SK-N-SH treated with all-trans-retinoic acid at 6 μM for 48 hours (cell line): ENCODE data around the gene EIF5.

ENCODE experiments used
- CSDC2 ChIP-seq: fragments of 250-450 bp; sonication (Bioruptor Pico); IDR thresholded peaks from 2 replicates; pipeline ENCODE4 v1.5.0; 2020; ENCODE audit warnings: mild to moderate bottlenecking, moderate library complexity
- ESRRG ChIP-seq: fragments of 250-450 bp; sonication (Bioruptor Pico); IDR thresholded peaks from 2 replicates; pipeline ENCODE4 v1.6.1; 2021; ENCODE audit warnings: mild to moderate bottlenecking
- GLIS3 ChIP-seq: fragments of 250-450 bp; sonication (Bioruptor Pico); IDR thresholded peaks from 2 replicates; pipeline ENCODE4 v1.5.0; 2020; ENCODE audit warnings: mild to moderate bottlenecking, moderate library complexity
- ISL1 ChIP-seq: fragments of 250-450 bp; sonication (Bioruptor Pico); IDR thresholded peaks from 2 replicates; pipeline ENCODE4 v2.1.2; 2022; ENCODE audit warnings: mild to moderate bottlenecking, moderate library complexity
- OSR1 ChIP-seq: fragments of 250-450 bp; sonication (Bioruptor Pico); IDR thresholded peaks from 2 replicates; pipeline ENCODE4 v1.8.0; 2022; ENCODE audit warnings: moderate library complexity, mild to moderate bottlenecking, inconsistent platforms
- ZC3H10 ChIP-seq: fragments of 250-450 bp; sonication (Bioruptor Pico); IDR thresholded peaks from 2 replicates; pipeline ENCODE4 v1.5.1; 2021; ENCODE audit warnings: mild to moderate bottlenecking, moderate library complexity
- ZFP3 ChIP-seq: fragments of 250-450 bp; sonication (Bioruptor Pico); IDR thresholded peaks from 2 replicates; pipeline ENCODE4 v1.5.0; 2020; ENCODE audit warnings: mild to moderate bottlenecking, moderate library complexity
- ZNF70 ChIP-seq: fragments of 450-650 bp; formaldehyde crosslinking; IDR thresholded peaks from 2 replicates; pipeline ENCODE4 v1.5.0; 2020; ENCODE audit warnings: mild to moderate bottlenecking, moderate library complexity
- ZNF8 ChIP-seq: fragments of 450-650 bp; formaldehyde crosslinking; IDR thresholded peaks from 2 replicates; pipeline ENCODE4 v1.5.0; 2020; ENCODE audit warnings: mild to moderate bottlenecking, moderate library complexity
- TF ChIP-seq, protein P1 (sequence below): fragments of 250-450 bp; sonication (Bioruptor Pico); IDR thresholded peaks from 2 replicates; pipeline ENCODE4 v1.8.0; 2020; ENCODE audit warnings: mild to moderate bottlenecking, moderate library complexity, borderline replicate concordance
- TF ChIP-seq, protein P2 (sequence below): fragments of 250-450 bp; sonication (Bioruptor Pico); IDR thresholded peaks from 2 replicates; pipeline ENCODE4 v1.5.1; 2020; ENCODE audit warnings: low read depth, mild to moderate bottlenecking, moderate library complexity

DNA sequence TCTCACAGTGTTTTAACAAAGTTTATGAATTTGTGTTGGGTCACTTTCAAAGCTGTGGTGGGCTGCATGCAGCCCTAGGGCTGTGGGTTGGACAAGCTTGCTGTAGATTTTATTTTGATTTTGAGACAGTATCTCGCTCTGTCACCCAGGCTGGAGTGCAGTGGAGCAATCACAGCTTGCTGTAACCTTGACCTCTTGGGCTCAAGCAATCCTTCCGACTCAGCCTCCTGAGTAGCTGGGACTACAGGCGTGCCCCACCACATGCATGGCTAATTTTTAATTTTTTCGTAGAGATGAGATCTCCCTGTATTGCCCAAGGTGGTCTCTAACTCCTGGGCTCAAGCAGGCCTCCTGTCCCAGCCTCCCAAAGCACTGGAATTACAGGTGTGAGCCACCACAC, 56.6 kb downstream of the EIF5 start:
- no peak for TF ChIP-seq GLIS3 (CRISPR knock-in tag)
- no peak for TF ChIP-seq ESRRG (CRISPR knock-in tag)
- TF ChIP-seq CSDC2: no peak
- TF ChIP-seq ZNF70 (CRISPR knock-in tag): no peak
- TF ChIP-seq ISL1: no peak
- TF ChIP-seq ZNF8: no peak
- no peak for TF ChIP-seq ZFP3 (CRISPR knock-in tag)
- TF ChIP-seq OSR1: no peak
- TF ChIP-seq, protein P1, sequence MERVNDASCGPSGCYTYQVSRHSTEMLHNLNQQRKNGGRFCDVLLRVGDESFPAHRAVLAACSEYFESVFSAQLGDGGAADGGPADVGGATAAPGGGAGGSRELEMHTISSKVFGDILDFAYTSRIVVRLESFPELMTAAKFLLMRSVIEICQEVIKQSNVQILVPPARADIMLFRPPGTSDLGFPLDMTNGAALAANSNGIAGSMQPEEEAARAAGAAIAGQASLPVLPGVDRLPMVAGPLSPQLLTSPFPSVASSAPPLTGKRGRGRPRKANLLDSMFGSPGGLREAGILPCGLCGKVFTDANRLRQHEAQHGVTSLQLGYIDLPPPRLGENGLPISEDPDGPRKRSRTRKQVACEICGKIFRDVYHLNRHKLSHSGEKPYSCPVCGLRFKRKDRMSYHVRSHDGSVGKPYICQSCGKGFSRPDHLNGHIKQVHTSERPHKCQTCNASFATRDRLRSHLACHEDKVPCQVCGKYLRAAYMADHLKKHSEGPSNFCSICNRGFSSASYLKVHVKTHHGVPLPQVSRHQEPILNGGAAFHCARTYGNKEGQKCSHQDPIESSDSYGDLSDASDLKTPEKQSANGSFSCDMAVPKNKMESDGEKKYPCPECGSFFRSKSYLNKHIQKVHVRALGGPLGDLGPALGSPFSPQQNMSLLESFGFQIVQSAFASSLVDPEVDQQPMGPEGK (CRISPR knock-in tag): no peak
- TF ChIP-seq ZC3H10 (CRISPR knock-in tag): no peak
- TF ChIP-seq, protein P2, sequence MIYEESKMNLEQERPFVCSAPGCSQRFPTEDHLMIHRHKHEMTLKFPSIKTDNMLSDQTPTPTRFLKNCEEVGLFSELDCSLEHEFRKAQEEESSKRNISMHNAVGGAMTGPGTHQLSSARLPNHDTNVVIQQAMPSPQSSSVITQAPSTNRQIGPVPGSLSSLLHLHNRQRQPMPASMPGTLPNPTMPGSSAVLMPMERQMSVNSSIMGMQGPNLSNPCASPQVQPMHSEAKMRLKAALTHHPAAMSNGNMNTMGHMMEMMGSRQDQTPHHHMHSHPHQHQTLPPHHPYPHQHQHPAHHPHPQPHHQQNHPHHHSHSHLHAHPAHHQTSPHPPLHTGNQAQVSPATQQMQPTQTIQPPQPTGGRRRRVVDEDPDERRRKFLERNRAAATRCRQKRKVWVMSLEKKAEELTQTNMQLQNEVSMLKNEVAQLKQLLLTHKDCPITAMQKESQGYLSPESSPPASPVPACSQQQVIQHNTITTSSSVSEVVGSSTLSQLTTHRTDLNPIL (CRISPR knock-in tag): no peak
